A549 (cell line): ENCODE data around the gene LDAF1. TPM values are rescaled to one million over a fixed set of nuclear protein-coding genes. Genes with fewer than 3 reads are reported as not detected.

Source experiments
- ATAC-seq, 2 experiments: fragments of 200-7000 bp in 1 of 2; fragments of >200 bp in 1 of 2; cut with Nextera tagmentation in 1 of 2; cut with Tn5 transposase in 1 of 2; 3 replicates each; pipeline versions ENCODE4 v1.8.0 to v1.9.1; 2018 to 2020; ENCODE audit warnings: mild to moderate bottlenecking in 1 of 2, moderate library complexity in 1 of 2
- CTCF ChIA-PET: fragments of 300-600 bp; sonication (Branson Sonifier 250); formaldehyde crosslinking; extraction: SDS; loops from one replicate; lab custom pipeline; 2021; ENCODE audit warnings: antibody characterized with exemption, inconsistent platforms; lab: Yijun Ruan, JAX
- POLR2A ChIA-PET: fragments of 350-600 bp; formaldehyde crosslinking; extraction: SDS; loops from one replicate; lab custom pipeline; 2021; ENCODE audit warnings: antibody characterized with exemption, inconsistent platforms; lab: Yijun Ruan, JAX
- DNase-seq, 2 experiments: peaks; one replicate each; pipeline versions ENCODE4 v3.0.0 to v3.0.0-alpha.2; 2011 to 2016; ENCODE audit warnings: low read depth in 1 of 2, low spot score in 1 of 2
- FAIRE-seq: peaks from 2 replicates; lab custom pipeline; 2011; peaks lifted over from hg19 to GRCh38; lab: Jason Lieb, UNC
- H3K27ac ChIP-seq, 2 experiments: fragments of >200 bp; sonication (Bioruptor Twin); formaldehyde crosslinking; 3 replicates each; pipeline ENCODE4 v1.5.1; 2016 to 2017
- H3K4me1 ChIP-seq: fragments of >200 bp; sonication (Bioruptor Twin); formaldehyde crosslinking; 3 replicates; pipeline ENCODE4 v1.6.1; 2016
- H3K4me2 ChIP-seq: fragments of >200 bp; sonication (Bioruptor Twin); formaldehyde crosslinking; 3 replicates; pipeline ENCODE4 v1.6.1; 2016
- H3K4me3 ChIP-seq: fragments of >200 bp; sonication (Bioruptor Twin); formaldehyde crosslinking; 3 replicates; pipeline ENCODE4 v1.5.1; 2016
- H3K9me3 ChIP-seq: fragments of >200 bp; sonication (Bioruptor Twin); formaldehyde crosslinking; 3 replicates; pipeline ENCODE4 v1.6.1; 2016
- CBX2 ChIP-seq: fragments of 200-600 bp; sonication (generic); IDR thresholded peaks from 2 replicates; pipeline ENCODE4 v1.6.1; 2016; ENCODE audit warnings: low read depth, mild to moderate bottlenecking, borderline replicate concordance
- CBX8 ChIP-seq: fragments of 200-600 bp; sonication (generic); IDR thresholded peaks from 2 replicates; pipeline ENCODE4 v1.6.1; 2016
- CHD2 ChIP-seq: fragments of 150-350 bp; IDR thresholded peaks from 2 replicates; pipeline ENCODE4 v1.6.1; 2014; ENCODE audit warnings: low read length; ENCODE audit not compliant: partially characterized antibody
- CHD4 ChIP-seq: fragments of 200-600 bp; sonication (generic); IDR thresholded peaks from 2 replicates; pipeline ENCODE4 v1.6.1; 2016; ENCODE audit warnings: antibody characterized with exemption, mild to moderate bottlenecking, borderline replicate concordance
- EHMT2 ChIP-seq: fragments of 200-600 bp; sonication (generic); IDR thresholded peaks from 2 replicates; pipeline ENCODE4 v1.6.1; 2016; ENCODE audit warnings: antibody characterized with exemption, low read depth, mild to moderate bottlenecking, moderate library complexity
- ESRRA ChIP-seq: fragments of 150-350 bp; IDR thresholded peaks from 2 replicates; pipeline ENCODE4 v1.6.1; 2014; ENCODE audit warnings: mild to moderate bottlenecking, low read length, borderline replicate concordance
- FOSB ChIP-seq: fragments of 250-450 bp; sonication (Bioruptor Pico); IDR thresholded peaks from 2 replicates; pipeline ENCODE4 v1.5.0; 2020; ENCODE audit warnings: mild to moderate bottlenecking, moderate library complexity
- GATA3 ChIP-seq: IDR thresholded peaks from 2 replicates; pipeline ENCODE4 v1.6.1; 2012; ENCODE audit warnings: borderline replicate concordance
- HOXA7 ChIP-seq: fragments of 250-450 bp; sonication (Bioruptor Pico); IDR thresholded peaks from 2 replicates; pipeline ENCODE4 v1.5.0; 2020; ENCODE audit warnings: mild to moderate bottlenecking, moderate library complexity
- KDM1A ChIP-seq: fragments of 200-600 bp; sonication (generic); IDR thresholded peaks from 2 replicates; pipeline ENCODE4 v1.6.1; 2016; ENCODE audit warnings: low read depth, mild to moderate bottlenecking
- MAZ ChIP-seq: fragments of 150-350 bp; IDR thresholded peaks from 2 replicates; pipeline ENCODE4 v1.6.1; 2014; ENCODE audit warnings: antibody characterized with exemption, low read depth, low read length, borderline replicate concordance
- MYC ChIP-seq: IDR thresholded peaks from 2 replicates; pipeline ENCODE4 v1.6.1; 2012; ENCODE audit warnings: mild to moderate bottlenecking, inconsistent platforms, low read length, improper control_type of control experiment, borderline replicate concordance
- NFE2L2 ChIP-seq: fragments of 150-350 bp; conservative IDR thresholded peaks from 2 replicates; pipeline ENCODE4 v1.6.1; 2014; ENCODE audit warnings: low read length
- PHF8 ChIP-seq: fragments of 200-600 bp; sonication (generic); IDR thresholded peaks from 2 replicates; pipeline ENCODE4 v1.6.1; 2016; ENCODE audit warnings: low read depth, mild to moderate bottlenecking, antibody characterized with exemption, moderate library complexity, borderline replicate concordance
- RNF2 ChIP-seq: fragments of 200-600 bp; sonication (generic); IDR thresholded peaks from 2 replicates; pipeline ENCODE4 v1.6.1; 2016; ENCODE audit warnings: low read depth, mild to moderate bottlenecking, antibody characterized with exemption, moderate library complexity, borderline replicate concordance
- SMC3 ChIP-seq: fragments of >200 bp; sonication (Bioruptor Twin); formaldehyde crosslinking; IDR thresholded peaks from 3 replicates; pipeline ENCODE4 v1.6.1; 2018; ENCODE audit warnings: inconsistent platforms
- SREBF2 ChIP-seq: fragments of 450-650 bp; IDR thresholded peaks from 2 replicates; pipeline ENCODE4 v1.6.1; 2014; ENCODE audit warnings: mild to moderate bottlenecking, moderate library complexity
- TP53 ChIP-seq: fragments of 250-450 bp; sonication (Bioruptor Pico); IDR thresholded peaks from 2 replicates; pipeline ENCODE4 v1.5.0; 2021; ENCODE audit warnings: mild to moderate bottlenecking, moderate library complexity
- ZC3H11A ChIP-seq: fragments of 450-650 bp; IDR thresholded peaks from 2 replicates; pipeline ENCODE4 v1.6.1; 2014; ENCODE audit warnings: antibody characterized with exemption, mild to moderate bottlenecking
- WGBS: methylation state at CpG from one replicate; pipeline ENCODE4 v1.1.6; 2017; ENCODE audit errors: missing lambda C conversion rate; 5-methylcytosine and 5-hydroxymethylcytosine counted together
- polyA plus RNA-seq, 4 experiments: library from polyadenylated mRNA; depleted of rRNA in 3 of 4; stranded (reverse); fragments of >200 nt; fragmentation: RNase III in 1 of 4; extraction: RNeasy Plus Mini Kit Qiagen cat#74134 plus additional on column Dnase treatment in 1 of 4; gene quantifications; 2 replicates in 3 of 4; 3 replicates in 1 of 4; pipeline ENCODE4 v1.2.3, GENCODE V29; 2011 to 2017
- TF ChIP-seq, protein P1 (sequence below): fragments of 250-450 bp; sonication (Bioruptor Pico); IDR thresholded peaks from 2 replicates; pipeline ENCODE4 v1.5.0; 2020; ENCODE audit warnings: low read depth, mild to moderate bottlenecking, moderate library complexity
- TF ChIP-seq, protein P2 (sequence below): fragments of >200 bp; sonication (Bioruptor Twin); formaldehyde crosslinking; IDR thresholded peaks from 2 replicates; pipeline ENCODE4 v1.6.1; 2016
- TF ChIP-seq, protein P3 (sequence below): IDR thresholded peaks from 2 replicates; pipeline ENCODE4 v1.6.1; 2012; ENCODE audit warnings: low read depth, borderline replicate concordance

LDAF1 gene
- polyA plus RNA-seq, 2 of the 4 experiments (the other 2 are of a cell fraction), result 13.8 to 14.4 TPM

DNA sequence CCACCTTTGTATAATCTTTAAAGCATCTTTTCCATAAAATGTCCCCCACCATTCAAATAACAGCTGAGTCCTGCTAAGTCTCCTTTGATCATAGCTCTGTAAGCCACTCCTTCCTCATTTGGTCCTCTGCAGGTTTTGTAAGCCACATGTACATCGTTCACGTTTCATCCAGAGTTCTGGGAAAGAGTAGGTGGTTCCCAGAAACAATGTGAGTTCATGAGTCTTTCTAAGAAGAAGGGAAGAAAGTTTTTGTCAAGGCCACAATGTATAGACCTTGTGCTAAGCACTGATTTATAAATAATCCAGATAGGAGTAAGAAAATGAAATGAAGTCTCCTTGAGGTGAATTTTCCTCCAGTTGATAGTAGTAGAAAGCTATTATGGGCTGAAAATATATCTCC is 66.3 kb downstream of the LDAF1 start:
- no peak overlapping the region for H3K4me3 ChIP-seq
- DNase-seq (no peak), FAIRE-seq (no peak)
- TF ChIP-seq MYC, result no peak
- no peak for TF ChIP-seq GATA3
- TF ChIP-seq, protein P1, sequence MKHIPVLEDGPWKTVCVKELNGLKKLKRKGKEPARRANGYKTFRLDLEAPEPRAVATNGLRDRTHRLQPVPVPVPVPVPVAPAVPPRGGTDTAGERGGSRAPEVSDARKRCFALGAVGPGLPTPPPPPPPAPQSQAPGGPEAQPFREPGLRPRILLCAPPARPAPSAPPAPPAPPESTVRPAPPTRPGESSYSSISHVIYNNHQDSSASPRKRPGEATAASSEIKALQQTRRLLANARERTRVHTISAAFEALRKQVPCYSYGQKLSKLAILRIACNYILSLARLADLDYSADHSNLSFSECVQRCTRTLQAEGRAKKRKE, result no peak
- no peak for TF ChIP-seq FOSB (CRISPR knock-in tag)
- TF ChIP-seq MAZ, result no peak
- no peak for TF ChIP-seq TP53 (CRISPR knock-in tag)
- TF ChIP-seq, protein P2, sequence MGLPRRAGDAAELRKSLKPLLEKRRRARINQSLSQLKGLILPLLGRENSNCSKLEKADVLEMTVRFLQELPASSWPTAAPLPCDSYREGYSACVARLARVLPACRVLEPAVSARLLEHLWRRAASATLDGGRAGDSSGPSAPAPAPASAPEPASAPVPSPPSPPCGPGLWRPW, result no peak
- no peak for TF ChIP-seq CHD4
- no peak for TF ChIP-seq EHMT2
- TF ChIP-seq KDM1A, result no peak
- no peak for TF ChIP-seq PHF8
- TF ChIP-seq HOXA7 (CRISPR knock-in tag), result no peak
- no peak for TF ChIP-seq RNF2
- no peak for TF ChIP-seq SREBF2
- no peak for TF ChIP-seq CBX8
- TF ChIP-seq ZC3H11A, result no peak
- TF ChIP-seq, all 56 proteins: peak for 0
- ATAC-seq, result no peak
- Histone ChIP-seq H3K27ac (no peak overlapping the region), H3K9me3 (no peaks in the 10 kb centered on the region), H3K4me2 (no peak overlapping the region), H3K4me1 (peaks cover 18% of the 10 kb centered on the region)
- ChIA-PET CTCF (interaction anchor here (0.7 kb wide), 1 partner anchor 24 kb away, joined by 4 read pairs; no protein-coding TSS in a partner anchor), POLR2A (no interaction called here)
- WGBS, result 94% methylated on average over 2 of the region's 2 CpGs

DNA sequence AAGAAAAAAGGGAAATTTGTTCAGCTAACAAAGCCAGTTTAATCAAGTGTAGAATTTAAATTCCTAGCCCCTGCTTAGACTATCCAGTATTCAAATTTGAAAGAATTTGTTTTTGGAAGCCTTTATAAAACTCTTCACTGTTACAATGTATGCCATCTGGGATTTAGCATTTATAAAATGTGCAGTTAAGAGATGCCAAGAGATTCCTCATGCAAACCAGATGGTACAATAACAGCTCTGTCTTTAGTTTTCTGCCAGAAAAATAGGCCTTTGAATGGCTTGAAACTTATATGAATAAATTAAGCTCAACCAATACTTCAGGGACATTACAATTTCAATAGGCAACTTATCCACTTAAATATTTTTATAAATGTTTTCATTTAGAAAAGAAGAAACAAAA is 68.3 kb downstream of the LDAF1 start:
- no peak overlapping the region for H3K4me2 ChIP-seq
- ATAC-seq, result no peak
- POLR2A ChIA-PET, result no interaction called here
- no peaks in the 10 kb centered on the region for H3K9me3 ChIP-seq
- peaks cover 16% of the 10 kb centered on the region for H3K4me1 ChIP-seq
- CTCF ChIA-PET, result interaction anchor here (2.9 kb wide), 1 partner anchor 51 kb away, joined by 10 read pairs; the partner anchor contains the start of gene CRYM
- H3K4me3 ChIP-seq, result no peak overlapping the region
- no peak for TF ChIP-seq ZC3H11A
- no peak for DNase-seq
- H3K27ac ChIP-seq, result no peak overlapping the region
- FAIRE-seq, result no peak

DNA sequence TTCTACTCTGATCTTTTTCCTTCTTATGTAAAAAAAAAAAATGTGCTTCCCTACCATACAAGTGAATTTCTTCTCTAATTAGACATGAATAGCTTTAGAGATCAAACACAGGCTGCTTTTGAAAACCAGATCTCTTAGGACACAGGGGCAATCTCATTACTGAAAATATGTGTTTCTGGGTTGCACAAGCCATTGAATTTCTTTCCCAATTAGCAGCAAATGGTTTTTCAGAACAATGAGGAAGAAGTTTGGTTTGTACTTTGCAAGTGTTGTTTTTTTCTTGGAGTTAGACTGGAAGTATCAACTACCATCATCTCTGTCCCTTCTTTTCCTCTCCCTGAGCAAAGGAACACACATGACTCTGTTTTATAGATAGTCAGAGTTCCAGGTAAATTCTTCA is 69.4 kb downstream of the LDAF1 start:
- no peak overlapping the region for H3K4me3 ChIP-seq
- peaks cover 6% of the 10 kb centered on the region for H3K4me1 ChIP-seq
- no peak for DNase-seq
- ChIA-PET CTCF (interaction anchor here (0.7 to 2.9 kb wide), 2 partner anchors 28 to 50 kb away, joined by 3 to 10 read pairs; partner anchors contain the start of gene CRYM), POLR2A (no interaction called here)
- H3K4me2 ChIP-seq, result no peak overlapping the region
- ATAC-seq, result no peak
- H3K9me3 ChIP-seq, result no peaks in the 10 kb centered on the region
- TF ChIP-seq SMC3, result no peak
- TF ChIP-seq, protein P3, sequence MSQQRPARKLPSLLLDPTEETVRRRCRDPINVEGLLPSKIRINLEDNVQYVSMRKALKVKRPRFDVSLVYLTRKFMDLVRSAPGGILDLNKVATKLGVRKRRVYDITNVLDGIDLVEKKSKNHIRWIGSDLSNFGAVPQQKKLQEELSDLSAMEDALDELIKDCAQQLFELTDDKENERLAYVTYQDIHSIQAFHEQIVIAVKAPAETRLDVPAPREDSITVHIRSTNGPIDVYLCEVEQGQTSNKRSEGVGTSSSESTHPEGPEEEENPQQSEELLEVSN, result no peak
- TF ChIP-seq, all 56 proteins: peak for 0
- no peak for FAIRE-seq
- H3K27ac ChIP-seq, result no peak overlapping the region

DNA sequence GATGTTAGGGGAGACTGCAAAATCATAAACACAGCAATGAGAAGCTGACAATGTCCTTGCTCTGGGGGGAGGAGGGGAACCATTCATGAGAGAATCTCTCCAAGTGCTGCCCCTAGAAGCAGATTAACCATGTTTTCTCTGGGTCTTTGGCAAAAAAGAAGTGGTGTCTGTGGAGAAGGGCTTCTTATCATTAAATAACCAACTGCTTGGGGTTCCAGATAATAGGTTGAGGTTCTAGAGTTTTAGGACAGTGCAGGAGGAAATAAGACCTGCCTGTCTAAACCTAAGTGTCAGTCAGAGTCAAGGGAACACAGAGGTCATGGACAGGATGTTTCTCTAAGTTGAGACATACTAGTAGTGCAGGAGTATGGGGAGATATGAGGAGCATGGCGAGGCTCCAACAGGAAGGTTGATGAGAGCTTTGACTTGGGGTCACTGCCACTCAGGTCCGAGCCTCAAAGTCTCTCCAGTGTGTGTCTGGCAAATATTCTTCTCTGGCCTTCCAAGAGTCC is 69.9 kb downstream of the LDAF1 start:
- Histone ChIP-seq H3K9me3 (no peaks in the 10 kb centered on the region), H3K27ac (no peak overlapping the region), H3K4me2 (no peak overlapping the region)
- ATAC-seq (no peak), DNase-seq (no peak), FAIRE-seq (no peak)
- ChIA-PET CTCF (interaction anchor here (0.7 to 2.9 kb wide), 2 partner anchors 29 to 50 kb away, joined by 3 to 10 read pairs; partner anchors contain the start of gene CRYM), POLR2A (no interaction called here)
- 68% methylated on average over 2 of the region's 2 CpGs for WGBS
- TF ChIP-seq SREBF2, result no peak
- TF ChIP-seq, protein P1, result no peak
- no peak for TF ChIP-seq ESRRA
- TF ChIP-seq NFE2L2, result no peak
- no peak for TF ChIP-seq CHD2
- TF ChIP-seq CBX2, result no peak
- TF ChIP-seq, all 56 proteins: peak for 0
- H3K4me3 ChIP-seq, result no peak overlapping the region
- H3K4me1 ChIP-seq, result peaks cover under 1% of the 10 kb centered on the region; the same call in 1 of the 3 replicates
